ENCODE results near the gene SLC25A34. TPM values are rescaled to one million over a fixed set of nuclear protein-coding genes. Genes with fewer than 3 reads are reported as not detected.

SLC25A34 gene
- total RNA-seq, 1 donor from 2014 or later = 1.6 TPM

- Histone ChIP-seq H3K27me3 (ENCODE audit: control insufficient read depth in 3 of 3, insufficient read depth in 3 of 3, low read length in 3 of 3) (no peaks in the 10 kb centered on the region), H3K9me3 (ENCODE audit: control insufficient read depth in 3 of 3, low read length in 3 of 3) (no peaks in the 10 kb centered on the region), H3K27ac (ENCODE audit: low read depth, low read length) (peak overlapping the region; percentile 87), H3K4me1 (ENCODE audit: control insufficient read depth in 3 of 3, insufficient read depth in 3 of 3, low read length in 3 of 3) (peaks cover 45 to 73% (median 52%) of the 10 kb centered on the region in 3 donors), H3K9ac (ENCODE audit: low read depth in 1 of 3, low read length in 3 of 3) (peak overlapping the region in 1 of 3 donors; percentile 54), H3K4me3 (ENCODE audit: low read length in 3 of 3) (no peak overlapping the region), H3K36me3 (ENCODE audit: control insufficient read depth in 3 of 3, insufficient read depth in 3 of 3, low read length in 3 of 3) (peaks cover 0 to 6% (median 0%) of the 10 kb centered on the region in 3 donors)
Observed at GRCh38 chr1:15709226-15709625, 26.8 kb upstream of the SLC25A34 start.

DNA sequence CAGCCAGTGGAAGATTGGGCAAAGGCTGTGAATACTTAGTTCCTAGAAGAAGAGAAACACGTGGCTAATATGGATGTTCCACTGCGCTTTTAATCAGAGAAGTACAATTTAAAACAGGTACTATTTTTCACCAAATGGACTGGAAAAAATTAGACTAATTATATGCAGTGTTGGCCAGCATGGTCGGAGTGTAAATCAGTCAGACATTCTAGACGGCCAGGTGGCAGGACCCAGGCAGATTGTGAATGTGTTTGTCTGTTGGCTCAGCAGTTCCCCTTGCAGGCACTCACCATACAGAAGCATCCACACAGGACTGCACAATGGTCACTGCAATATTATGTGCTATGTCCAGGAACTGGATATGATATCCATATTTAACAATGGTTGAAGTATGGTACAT, 23.9 kb upstream of the SLC25A34 start:
- Histone ChIP-seq H3K27me3 (ENCODE audit: control insufficient read depth in 3 of 3, insufficient read depth in 3 of 3, low read length in 3 of 3) (no peaks in the 10 kb centered on the region), H3K9ac (ENCODE audit: low read depth in 1 of 3, low read length in 3 of 3) (no peak overlapping the region), H3K9me3 (ENCODE audit: control insufficient read depth in 3 of 3, low read length in 3 of 3) (no peaks in the 10 kb centered on the region), H3K27ac (ENCODE audit: low read depth, low read length) (peak overlapping the region; percentile 65), H3K36me3 (ENCODE audit: control insufficient read depth in 3 of 3, insufficient read depth in 3 of 3, low read length in 3 of 3) (peaks cover 9 to 11% (median 9%) of the 10 kb centered on the region in 3 donors), H3K4me1 (ENCODE audit: control insufficient read depth in 3 of 3, insufficient read depth in 3 of 3, low read length in 3 of 3) (peaks cover 51 to 77% (median 57%) of the 10 kb centered on the region in 3 donors), H3K4me3 (ENCODE audit: low read length in 3 of 3) (no peak overlapping the region)

GRCh38 chr1:15714406-15715136, 21.5 kb upstream of the SLC25A34 start:
- no peaks in the 10 kb centered on the region for H3K27me3 ChIP-seq (ENCODE audit: control insufficient read depth in 3 of 3, insufficient read depth in 3 of 3, low read length in 3 of 3)
- peaks cover 21 to 29% (median 22%) of the 10 kb centered on the region in 3 donors for H3K36me3 ChIP-seq (ENCODE audit: control insufficient read depth in 3 of 3, insufficient read depth in 3 of 3, low read length in 3 of 3)
- H3K4me1 ChIP-seq (ENCODE audit: control insufficient read depth in 3 of 3, insufficient read depth in 3 of 3, low read length in 3 of 3) = peaks cover 56 to 74% (median 58%) of the 10 kb centered on the region in 3 donors
- peak overlapping the region; percentile 24 to 75 (median 58) for H3K9ac ChIP-seq (ENCODE audit: low read depth in 1 of 3, low read length in 3 of 3)
- H3K4me3 ChIP-seq (ENCODE audit: low read length in 3 of 3) = peak overlapping the region; percentile 9 to 48 (median 13)
- H3K9me3 ChIP-seq (ENCODE audit: control insufficient read depth in 3 of 3, low read length in 3 of 3) = no peaks in the 10 kb centered on the region
- H3K27ac ChIP-seq (ENCODE audit: low read depth, low read length) = peak overlapping the region; percentile 91

GRCh38 chr1:15717418-15718125, 18.5 kb upstream of the SLC25A34 start:
- Histone ChIP-seq H3K4me1 (ENCODE audit: control insufficient read depth in 3 of 3, insufficient read depth in 3 of 3, low read length in 3 of 3) (peaks cover 52 to 83% (median 80%) of the 10 kb centered on the region in 3 donors), H3K9ac (ENCODE audit: low read depth in 1 of 3, low read length in 3 of 3) (peak overlapping the region; percentile 57 to 87 (median 60)), H3K27ac (ENCODE audit: low read depth, low read length) (peak overlapping the region; percentile 90), H3K9me3 (ENCODE audit: control insufficient read depth in 3 of 3, low read length in 3 of 3) (no peaks in the 10 kb centered on the region), H3K27me3 (ENCODE audit: control insufficient read depth in 3 of 3, insufficient read depth in 3 of 3, low read length in 3 of 3) (no peaks in the 10 kb centered on the region), H3K4me3 (ENCODE audit: low read length in 3 of 3) (peak overlapping the region in 2 of 3 donors; percentile 43 to 58), H3K36me3 (ENCODE audit: control insufficient read depth in 3 of 3, insufficient read depth in 3 of 3, low read length in 3 of 3) (peaks cover 44 to 48% (median 45%) of the 10 kb centered on the region in 3 donors)

DNA sequence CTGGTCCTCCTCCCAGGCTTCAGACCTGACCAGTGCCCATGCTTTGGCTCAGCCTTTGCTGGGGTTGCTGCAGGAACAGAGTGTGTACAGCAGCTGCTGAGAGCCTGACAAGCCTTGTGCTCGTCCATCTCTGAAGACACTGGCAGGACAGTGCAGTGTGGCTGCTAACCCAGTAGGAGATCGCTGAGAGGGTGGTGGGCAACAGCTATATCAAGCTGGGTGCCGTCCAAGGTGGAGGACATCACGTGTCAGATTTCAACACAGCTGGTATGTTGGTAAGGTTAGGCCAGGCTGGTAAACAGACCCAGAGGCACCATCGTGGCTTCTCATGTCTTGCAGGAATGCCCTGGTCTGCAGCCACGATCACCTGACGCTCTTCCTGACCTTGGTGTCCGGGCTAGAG, 17.9 kb upstream of the SLC25A34 start:
- no peaks in the 10 kb centered on the region for H3K27me3 ChIP-seq (ENCODE audit: control insufficient read depth in 3 of 3, insufficient read depth in 3 of 3, low read length in 3 of 3)
- H3K9me3 ChIP-seq (ENCODE audit: control insufficient read depth in 3 of 3, low read length in 3 of 3) = no peaks in the 10 kb centered on the region
- peak overlapping the region; percentile 90 for H3K27ac ChIP-seq (ENCODE audit: low read depth, low read length)
- H3K4me3 ChIP-seq (ENCODE audit: low read length in 3 of 3) = peak overlapping the region in 2 of 3 donors; percentile 43 to 58
- peak overlapping the region; percentile 57 to 87 (median 60) for H3K9ac ChIP-seq (ENCODE audit: low read depth in 1 of 3, low read length in 3 of 3)
- H3K36me3 ChIP-seq (ENCODE audit: control insufficient read depth in 3 of 3, insufficient read depth in 3 of 3, low read length in 3 of 3) = peaks cover 45 to 54% (median 52%) of the 10 kb centered on the region in 3 donors
- H3K4me1 ChIP-seq (ENCODE audit: control insufficient read depth in 3 of 3, insufficient read depth in 3 of 3, low read length in 3 of 3) = peaks cover 56 to 84% (median 83%) of the 10 kb centered on the region in 3 donors

- Histone ChIP-seq H3K9me3 (ENCODE audit: control insufficient read depth in 3 of 3, low read length in 3 of 3) (no peaks in the 10 kb centered on the region), H3K36me3 (ENCODE audit: control insufficient read depth in 3 of 3, insufficient read depth in 3 of 3, low read length in 3 of 3) (peaks cover 45 to 56% (median 54%) of the 10 kb centered on the region in 3 donors), H3K9ac (ENCODE audit: low read depth in 1 of 3, low read length in 3 of 3) (peak overlapping the region in 1 of 3 donors; percentile 50), H3K27ac (ENCODE audit: low read depth, low read length) (peak overlapping the region; percentile 80), H3K4me1 (ENCODE audit: control insufficient read depth in 3 of 3, insufficient read depth in 3 of 3, low read length in 3 of 3) (peaks cover 48 to 79% (median 76%) of the 10 kb centered on the region in 3 donors), H3K27me3 (ENCODE audit: control insufficient read depth in 3 of 3, insufficient read depth in 3 of 3, low read length in 3 of 3) (no peaks in the 10 kb centered on the region), H3K4me3 (ENCODE audit: low read length in 3 of 3) (no peak overlapping the region)
Observed at GRCh38 chr1:15719381-15720120, 16.5 kb upstream of the SLC25A34 start.

GRCh38 chr1:15720861-15721260, 15.2 kb upstream of the SLC25A34 start:
- Histone ChIP-seq H3K27me3 (ENCODE audit: control insufficient read depth in 3 of 3, insufficient read depth in 3 of 3, low read length in 3 of 3) (no peaks in the 10 kb centered on the region), H3K9me3 (ENCODE audit: control insufficient read depth in 3 of 3, low read length in 3 of 3) (no peaks in the 10 kb centered on the region), H3K27ac (ENCODE audit: low read depth, low read length) (peak overlapping the region; percentile 43), H3K4me1 (ENCODE audit: control insufficient read depth in 3 of 3, insufficient read depth in 3 of 3, low read length in 3 of 3) (peaks cover 37 to 66% (median 63%) of the 10 kb centered on the region in 3 donors), H3K9ac (ENCODE audit: low read depth in 1 of 3, low read length in 3 of 3) (peak overlapping the region in 1 of 3 donors; percentile 50), H3K4me3 (ENCODE audit: low read length in 3 of 3) (no peak overlapping the region), H3K36me3 (ENCODE audit: control insufficient read depth in 3 of 3, insufficient read depth in 3 of 3, low read length in 3 of 3) (peaks cover 55 to 67% (median 63%) of the 10 kb centered on the region in 3 donors)

- Histone ChIP-seq H3K27me3 (ENCODE audit: control insufficient read depth in 3 of 3, insufficient read depth in 3 of 3, low read length in 3 of 3) (no peaks in the 10 kb centered on the region), H3K9me3 (ENCODE audit: control insufficient read depth in 3 of 3, low read length in 3 of 3) (no peaks in the 10 kb centered on the region), H3K4me3 (ENCODE audit: low read length in 3 of 3) (no peak overlapping the region), H3K27ac (ENCODE audit: low read depth, low read length) (no peak overlapping the region), H3K36me3 (ENCODE audit: control insufficient read depth in 3 of 3, insufficient read depth in 3 of 3, low read length in 3 of 3) (peaks cover 57 to 72% (median 65%) of the 10 kb centered on the region in 3 donors), H3K9ac (ENCODE audit: low read depth in 1 of 3, low read length in 3 of 3) (peak overlapping the region in 2 of 3 donors; percentile 10 to 40), H3K4me1 (ENCODE audit: control insufficient read depth in 3 of 3, insufficient read depth in 3 of 3, low read length in 3 of 3) (peaks cover 39 to 64% (median 60%) of the 10 kb centered on the region in 3 donors)
Observed at GRCh38 chr1:15722411-15722810, 13.6 kb upstream of the SLC25A34 start.

- Histone ChIP-seq H3K27me3 (ENCODE audit: control insufficient read depth in 3 of 3, insufficient read depth in 3 of 3, low read length in 3 of 3) (no peaks in the 10 kb centered on the region), H3K27ac (ENCODE audit: low read depth, low read length) (no peak overlapping the region), H3K4me3 (ENCODE audit: low read length in 3 of 3) (no peak overlapping the region), H3K4me1 (ENCODE audit: control insufficient read depth in 3 of 3, insufficient read depth in 3 of 3, low read length in 3 of 3) (peaks cover 39 to 64% (median 60%) of the 10 kb centered on the region in 3 donors), H3K9ac (ENCODE audit: low read depth in 1 of 3, low read length in 3 of 3) (peak overlapping the region in 2 of 3 donors; percentile 10 to 40), H3K36me3 (ENCODE audit: control insufficient read depth in 3 of 3, insufficient read depth in 3 of 3, low read length in 3 of 3) (peaks cover 56 to 72% (median 65%) of the 10 kb centered on the region in 3 donors), H3K9me3 (ENCODE audit: control insufficient read depth in 3 of 3, low read length in 3 of 3) (no peaks in the 10 kb centered on the region)
Observed at GRCh38 chr1:15722836-15723532, 13.1 kb upstream of the SLC25A34 start.
